Fibroblast of lung (primary cell): ENCODE results near the gene TBCK. TPM values are rescaled to one million over a fixed set of nuclear protein-coding genes. Genes with fewer than 3 reads are reported as not detected.

ENCODE experiments used
- DNase-seq, 2 donors: peaks; one replicate each; pipeline versions ENCODE4 v3.0.0 to v3.0.0-alpha.2; 2010; ENCODE audit warnings: low read depth in 2 of 2
- H2AFZ ChIP-seq: 2 replicates; pipeline ENCODE4 v1.5.1; 2012; ENCODE audit warnings: low read length, control low read depth, inconsistent platforms
- H3K27ac ChIP-seq: 2 replicates; pipeline ENCODE4 v1.5.1; 2011; ENCODE audit warnings: low read length, control low read depth; ENCODE audit not compliant: insufficient read depth
- H3K27me3 ChIP-seq: 2 replicates; pipeline ENCODE4 v1.5.1; 2011; ENCODE audit warnings: mild to moderate bottlenecking, low read length; ENCODE audit not compliant: control insufficient read depth, insufficient read depth
- H3K36me3 ChIP-seq: 2 replicates; pipeline ENCODE4 v1.5.1; 2011; ENCODE audit warnings: low read length; ENCODE audit not compliant: control insufficient read depth, insufficient read depth
- H3K4me1 ChIP-seq: 2 replicates; pipeline ENCODE4 v1.5.1; 2011; ENCODE audit warnings: low read length; ENCODE audit not compliant: control insufficient read depth, insufficient read depth; ENCODE audit errors: extremely low read depth
- H3K4me2 ChIP-seq: 2 replicates; pipeline ENCODE4 v1.5.1; 2011; ENCODE audit warnings: low read length, control low read depth; ENCODE audit not compliant: insufficient read depth; ENCODE audit errors: extremely low read depth
- H3K4me3 ChIP-seq, 4 experiments: fragments of 200-600 bp in 1 of 4; sonication (generic) in 1 of 4; replicated peaks in 1 of 4; 2 replicates each; pipeline ENCODE4 v1.5.1; 2011 to 2016; ENCODE audit warnings: low read length in 4 of 4, low read depth in 3 of 4, mild to moderate bottlenecking in 3 of 4, control low read depth in 2 of 4, inconsistent platforms in 1 of 4, mixed read lengths in 1 of 4; ENCODE audit not compliant: insufficient read depth in 1 of 4; ENCODE audit errors: control extremely low read depth in 1 of 4
- H3K79me2 ChIP-seq: 2 replicates; pipeline ENCODE4 v1.5.1; 2012; ENCODE audit warnings: mild to moderate bottlenecking, low read length, inconsistent platforms; ENCODE audit not compliant: control insufficient read depth, insufficient read depth
- H3K9ac ChIP-seq: 2 replicates; pipeline ENCODE4 v1.5.1; 2011; ENCODE audit warnings: mild to moderate bottlenecking, low read length, control low read depth; ENCODE audit not compliant: insufficient read depth
- H3K9me3 ChIP-seq: 2 replicates; pipeline ENCODE4 v1.5.1; 2012; ENCODE audit warnings: low read depth, low read length; ENCODE audit not compliant: control insufficient read depth, insufficient read depth
- H4K20me1 ChIP-seq: 2 replicates; pipeline ENCODE4 v1.5.1; 2011; ENCODE audit warnings: low read length; ENCODE audit not compliant: control insufficient read depth, insufficient read depth; ENCODE audit errors: extremely low read depth
- CTCF ChIP-seq, 2 donors: IDR thresholded peaks in 1 of 2; conservative IDR thresholded peaks in 1 of 2; 1 replicate in 1 of 2; 2 replicates in 1 of 2; pipeline ENCODE4 v1.5.1; 2011 to 2012; ENCODE audit warnings: low read length in 2 of 2, control low read depth in 1 of 2, inconsistent platforms in 1 of 2, low read depth in 1 of 2, mild to moderate bottlenecking in 1 of 2
- EZH2 ChIP-seq: IDR thresholded peaks from 2 replicates; pipeline ENCODE4 v1.5.1; 2012; ENCODE audit warnings: low read length, control low read depth, mild to moderate bottlenecking; ENCODE audit errors: missing control alignments
- polyA plus RNA-seq, 2 donors: library from polyadenylated mRNA; depleted of rRNA in 1 of 2; stranded (reverse) in 1 of 2; unstranded in 1 of 2; fragments of >200 nt; gene quantifications; 2 replicates each; pipeline ENCODE4 v1.2.1, GENCODE V29; 2011 to 2012; ENCODE audit warnings: missing spikeins in 1 of 2
- total RNA-seq: library from RNA; depleted of rRNA; stranded (reverse); fragments of >200 nt; gene quantifications from 2 replicates; pipeline ENCODE4 v1.2.1, GENCODE V29; 2014

Gene TBCK
- total and polyA plus RNA-seq, 2 donors (not counting 1 experiment from before 2014, with no cell fraction given): 29.0 to 69.9 TPM

GRCh38 chr4:106046083-106046482, 269.9 kb downstream of the TBCK start:
- no peaks in the 10 kb centered on the region for H3K36me3 ChIP-seq
- no peak overlapping the region for H3K4me3 ChIP-seq
- no peak overlapping the region for H3K27ac ChIP-seq
- H3K27me3 ChIP-seq: no peaks in the 10 kb centered on the region
- no peak overlapping the region for H3K9ac ChIP-seq
- no peaks in the 10 kb centered on the region for H3K9me3 ChIP-seq
- no peak overlapping the region for H3K4me2 ChIP-seq
- DNase-seq: no peak
- TF ChIP-seq CTCF (conservative IDR thresholded peaks at IDR 0.05 in 1 of 2, IDR thresholded peaks at IDR 0.05 in 1 of 2; ENCODE audit: low read depth in 1 of 2, low read length in 2 of 2): no peak
- no peak for TF ChIP-seq EZH2
- H3K79me2 ChIP-seq: no peaks in the 10 kb centered on the region
- H3K4me1 ChIP-seq: peaks cover 2% of the 10 kb centered on the region
- H2AFZ ChIP-seq: no peak overlapping the region
- no peaks in the 10 kb centered on the region for H4K20me1 ChIP-seq

GRCh38 chr4:106041294-106042002, 274.6 kb downstream of the TBCK start:
- Histone ChIP-seq H3K79me2 (no peaks in the 10 kb centered on the region), H3K27ac (no peak overlapping the region), H3K27me3 (no peaks in the 10 kb centered on the region), H4K20me1 (no peaks in the 10 kb centered on the region), H3K36me3 (no peaks in the 10 kb centered on the region), H3K9me3 (no peaks in the 10 kb centered on the region), H3K4me1 (no peaks in the 10 kb centered on the region), H3K4me3 (no peak overlapping the region), H3K4me2 (no peak overlapping the region), H3K9ac (no peak overlapping the region), H2AFZ (no peak overlapping the region)
- no peak for DNase-seq
- no peak for TF ChIP-seq CTCF (conservative IDR thresholded peaks at IDR 0.05 in 1 of 2, IDR thresholded peaks at IDR 0.05 in 1 of 2; ENCODE audit: low read depth in 1 of 2, low read length in 2 of 2)
- no peak for TF ChIP-seq EZH2

GRCh38 chr4:106039796-106040195, 276.2 kb downstream of the TBCK start:
- Histone ChIP-seq H3K79me2 (no peaks in the 10 kb centered on the region), H3K4me2 (no peak overlapping the region), H2AFZ (no peak overlapping the region), H3K4me3 (no peak overlapping the region), H3K4me1 (no peaks in the 10 kb centered on the region), H3K27me3 (no peaks in the 10 kb centered on the region), H3K9ac (no peak overlapping the region), H3K9me3 (no peaks in the 10 kb centered on the region), H3K27ac (no peak overlapping the region), H3K36me3 (no peaks in the 10 kb centered on the region), H4K20me1 (no peaks in the 10 kb centered on the region)
- DNase-seq: peak in 1 of 2 donors; percentile 60
- TF ChIP-seq CTCF (conservative IDR thresholded peaks at IDR 0.05 in 1 of 2, IDR thresholded peaks at IDR 0.05 in 1 of 2; ENCODE audit: low read depth in 1 of 2, low read length in 2 of 2) (no peak), EZH2 (no peak)
